Embryonic facial prominence (tissue), 1 donor: Measurements from ENCODE around the gene USP8.

Experiments used
- DNase-seq: peaks from one replicate; pipeline ENCODE4 v3.0.0-alpha.2; 2016; ENCODE audit errors: extremely low spot score

The USP8 gene

GRCh38 chr15:50542887-50543210, 118.6 kb downstream of the USP8 start:
- DNase-seq: no peak

DNA sequence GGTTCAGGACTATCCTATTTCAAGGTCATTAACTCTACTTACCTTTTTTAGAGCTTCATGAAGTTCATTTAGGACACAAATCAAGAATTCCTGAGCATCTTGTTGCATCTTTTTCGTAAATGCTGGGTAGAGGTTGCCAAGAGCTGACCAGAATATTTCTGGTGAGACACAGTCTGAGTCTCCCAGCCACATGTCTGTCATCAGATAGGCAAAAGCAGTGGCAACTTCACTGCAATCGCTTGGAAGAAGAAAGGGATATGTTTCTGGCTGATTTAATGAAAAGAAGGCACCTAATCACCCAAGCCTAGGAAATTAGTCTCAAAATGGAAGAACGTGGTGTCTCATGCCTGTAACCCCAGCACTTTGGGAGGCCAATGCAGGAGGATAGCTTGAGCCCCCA, 119.4 kb downstream of the USP8 start:
- no peak for DNase-seq

DNA sequence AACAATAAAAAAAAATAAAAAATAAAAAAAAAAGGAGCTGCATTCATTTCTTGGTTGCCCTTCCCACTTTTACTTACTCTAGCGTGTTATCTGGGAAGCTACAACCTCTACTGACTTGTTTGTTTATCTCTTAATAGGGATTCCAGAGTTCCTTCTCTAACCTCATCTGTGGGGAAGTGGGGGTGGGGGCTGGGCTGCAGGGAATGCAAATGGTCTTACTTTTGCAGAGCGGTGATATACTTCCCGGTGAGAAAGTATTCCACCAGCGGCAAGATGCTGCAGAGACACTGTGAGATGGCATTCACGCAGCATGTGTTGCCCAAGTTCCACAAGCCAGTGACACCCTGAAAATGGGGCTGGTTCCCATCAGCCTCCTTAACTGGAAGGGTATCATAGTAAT, 120.2 kb downstream of the USP8 start:
- DNase-seq: no peak

DNA sequence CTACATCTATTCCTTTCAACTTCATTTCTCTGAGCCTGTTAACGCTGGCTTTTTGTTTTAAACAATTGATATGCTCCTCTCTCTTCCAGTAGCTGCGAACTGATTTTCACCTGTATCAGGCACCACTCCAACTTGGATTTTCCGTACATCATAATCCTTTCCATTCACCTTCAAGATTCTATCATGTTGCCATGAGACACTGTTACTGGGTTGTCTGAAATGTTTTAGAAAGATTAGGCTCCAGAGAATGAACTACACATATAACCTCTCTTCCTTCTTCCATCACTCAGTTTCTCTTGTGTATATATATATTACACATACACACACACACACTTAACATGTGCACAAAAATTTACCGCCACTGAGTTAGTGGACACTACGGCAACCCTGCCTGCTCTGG, 122.4 kb downstream of the USP8 start, which contains the start of gene USP50:
TSS of gene USP50 (minus strand) at position 101 of the 400 bp plus-strand sequence. CDS start 141 bp downstream, outside the sequence.
- DNase-seq: no peak

GRCh38 chr15:50549326-50549725, 125.1 kb downstream of the USP8 start:
- no peak for DNase-seq

DNA sequence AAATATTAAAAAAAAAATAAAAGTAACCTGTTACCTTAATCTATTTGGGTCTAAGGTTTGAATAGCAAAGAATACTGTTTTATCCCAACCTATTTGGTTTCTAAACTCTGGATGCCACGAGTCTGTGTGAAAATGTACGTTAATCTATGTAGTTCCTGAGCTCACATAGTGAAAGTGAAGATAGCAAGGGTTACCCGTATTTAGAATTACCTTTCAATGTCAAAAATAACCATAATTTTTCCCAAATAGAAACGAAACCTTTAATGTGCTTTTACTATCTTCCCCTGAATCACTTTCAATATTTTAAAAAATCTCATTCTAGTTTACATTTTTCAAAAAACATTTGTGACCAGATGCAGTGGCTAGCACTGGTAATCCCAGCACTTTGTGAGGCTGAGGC, 128.0 kb downstream of the USP8 start:
- no peak for DNase-seq

DNA sequence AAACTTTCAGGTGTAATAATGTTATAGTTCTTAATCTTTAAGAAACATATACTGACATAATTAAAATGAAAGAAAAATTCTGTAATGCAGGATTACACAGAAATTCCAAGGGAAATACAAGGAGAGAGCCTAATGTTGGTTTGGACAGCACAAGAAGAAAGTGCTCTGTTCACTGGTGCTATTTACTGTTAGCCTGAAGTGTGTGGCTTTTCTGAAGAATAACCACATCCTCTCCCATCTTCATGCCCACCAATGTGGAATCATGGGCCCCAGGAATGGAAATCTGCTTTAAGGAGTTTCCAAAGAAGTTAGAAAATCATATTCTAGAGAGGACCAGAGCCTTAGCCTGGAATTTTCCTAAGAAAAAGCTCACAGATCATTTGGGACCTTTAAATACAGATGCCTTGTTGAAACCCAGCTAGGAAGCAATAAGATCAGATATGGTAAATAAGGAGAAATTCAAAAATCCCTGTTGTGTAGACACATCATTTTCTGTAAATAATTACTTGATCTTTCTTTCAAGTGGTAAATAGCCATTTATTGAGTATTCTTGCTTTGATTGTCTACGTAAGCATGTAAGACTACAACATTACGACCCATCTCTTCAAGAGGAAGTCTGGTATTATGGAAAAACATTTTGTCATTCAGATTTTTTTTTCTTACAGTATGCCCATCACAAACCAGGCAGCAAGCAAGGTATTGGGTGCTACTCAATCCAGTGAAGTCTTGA, 132.6 kb downstream of the USP8 start:
- no peak for DNase-seq

DNA sequence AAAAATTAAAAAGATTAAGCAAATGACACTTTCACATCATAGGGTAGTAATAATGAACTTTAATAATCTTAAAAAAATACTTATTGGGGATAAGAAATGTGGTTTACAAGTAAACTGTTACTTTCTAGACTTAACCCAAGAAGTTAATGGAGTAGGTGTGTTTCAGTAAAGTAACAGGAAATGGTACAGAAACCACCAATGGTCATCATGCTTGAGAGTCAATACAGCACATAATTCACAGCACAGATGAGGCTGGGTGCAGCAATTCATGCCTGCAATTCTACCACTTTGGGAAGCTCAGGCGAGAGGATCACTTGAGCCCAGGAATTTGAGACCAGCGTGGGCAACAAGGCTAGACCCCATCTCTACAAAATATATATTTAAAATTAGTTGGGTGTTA, 133.8 kb downstream of the USP8 start:
- DNase-seq: no peak

DNA sequence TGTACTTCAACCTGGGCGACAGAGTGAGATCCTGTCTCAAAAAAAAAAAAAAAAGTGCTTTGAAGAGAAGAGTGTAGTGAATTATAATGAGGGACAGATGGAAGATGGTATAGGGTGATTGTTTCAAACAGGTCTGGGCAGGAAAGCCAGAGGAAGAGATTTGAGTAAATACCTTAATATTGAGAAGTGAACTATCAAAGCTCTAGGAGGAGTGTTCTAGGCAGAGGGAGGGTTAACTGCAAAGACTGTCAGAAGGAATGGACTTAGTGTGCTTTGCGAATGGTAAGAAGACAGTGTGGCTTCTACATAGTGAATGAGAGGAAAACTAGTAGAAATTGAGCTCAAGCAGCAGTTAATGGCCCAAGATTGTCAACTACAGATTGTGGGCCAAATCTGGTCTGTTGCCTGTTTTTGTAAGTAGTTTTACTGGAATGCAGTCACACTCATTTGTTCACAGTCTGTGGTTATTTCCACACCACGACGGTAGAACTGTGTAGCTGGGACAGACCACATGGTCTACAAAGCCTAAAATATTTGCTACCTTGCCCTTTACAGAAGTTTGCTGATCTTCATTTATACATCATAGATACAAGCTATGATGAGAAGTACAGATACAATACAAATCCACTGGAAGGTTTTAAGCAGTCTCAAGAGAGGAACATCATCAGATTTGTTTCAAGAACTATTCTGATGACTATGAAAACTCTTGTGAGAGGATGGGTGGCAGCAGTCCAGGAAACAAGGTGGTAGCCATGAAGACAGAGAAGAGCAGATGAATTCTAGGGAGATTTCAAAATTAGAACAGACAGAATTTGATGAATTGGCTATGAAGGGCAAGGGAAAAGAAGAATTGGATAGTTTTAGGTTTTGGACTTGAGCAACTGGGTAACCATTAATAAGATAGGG, 138.8 kb downstream of the USP8 start:
- DNase-seq: no peak

DNA sequence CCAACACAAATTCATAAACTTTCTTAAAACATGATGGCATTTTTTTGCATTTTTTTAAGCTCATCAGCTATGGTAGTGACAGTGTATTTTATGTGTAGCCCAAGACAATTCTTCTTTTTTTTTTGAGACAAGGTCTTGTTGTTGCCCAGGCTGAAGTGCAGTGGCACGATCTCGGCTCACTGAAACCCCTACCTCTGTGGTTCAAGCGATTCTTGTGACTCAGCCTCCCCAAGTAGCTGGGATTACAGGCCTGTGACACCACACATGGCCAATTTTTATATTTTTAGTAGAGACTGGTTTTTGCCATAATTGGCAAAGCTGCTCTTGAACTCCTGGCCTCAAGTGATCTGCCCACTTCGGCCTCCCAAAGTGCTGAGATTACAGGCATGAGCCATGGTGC, 139.6 kb downstream of the USP8 start:
- no peak for DNase-seq
